ENCODE data around the gene PTPRJ. TPM values are rescaled to one million over a fixed set of nuclear protein-coding genes. Genes with fewer than 3 reads are reported as not detected.
A peak's percentile ranks its signal among the peaks of the same experiment; 100 is the strongest.

Gene PTPRJ
- total RNA-seq, 1 donor from 2014 or later: 40.0 TPM

DNA sequence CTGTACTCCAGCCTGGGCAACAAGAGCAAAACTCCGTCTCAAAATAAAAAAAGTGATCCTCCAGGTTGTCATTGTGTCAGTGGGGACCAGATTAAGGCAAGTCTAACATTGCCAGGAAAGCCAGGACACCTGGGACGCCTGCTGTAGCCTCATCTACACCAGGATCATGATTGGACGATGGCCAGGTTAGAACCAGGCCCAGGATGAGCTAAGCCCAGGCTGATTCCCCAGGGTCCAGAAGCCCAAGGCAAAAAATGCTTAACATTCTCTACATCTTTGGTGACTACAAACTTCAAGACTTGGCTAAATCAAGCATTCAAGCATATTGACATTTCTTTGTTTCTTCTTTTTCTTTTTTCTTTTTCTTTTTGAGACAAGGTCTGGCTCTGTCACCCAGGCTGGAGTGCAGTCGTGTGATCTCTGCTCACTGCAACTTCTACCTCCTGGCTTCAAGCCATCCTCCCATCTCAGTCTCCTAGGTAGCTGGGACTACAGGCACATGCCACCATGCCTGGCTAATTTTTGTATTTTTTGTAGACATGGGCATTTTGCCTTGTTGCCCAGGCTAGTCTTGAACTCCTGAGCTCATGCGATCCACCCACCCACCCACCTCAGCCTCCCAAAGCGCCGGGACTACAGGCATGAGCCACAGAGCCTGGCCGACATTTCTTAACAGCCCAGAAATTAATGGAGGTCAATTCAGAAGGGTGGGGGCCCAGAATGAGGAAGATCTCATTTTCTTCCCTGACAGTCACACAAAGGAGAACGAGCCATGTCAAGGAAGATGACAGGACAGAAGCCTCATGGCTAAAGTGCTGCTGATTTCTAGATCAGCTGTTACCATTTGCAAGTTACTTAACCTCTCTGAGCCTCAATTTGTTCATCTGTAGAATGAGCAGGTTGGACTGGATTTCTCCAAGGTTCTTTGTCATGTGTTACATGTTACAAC, 12.5 kb upstream of the PTPRJ start:
- intact Hi-C loops (cut with DNase I): no loop called here
- no peaks in the 10 kb centered on the region for H3K36me3 ChIP-seq
- DNase-seq (peak; percentile 1), ATAC-seq (no peak)
- no peaks in the 10 kb centered on the region for H3K9me3 ChIP-seq
- TF ChIP-seq, protein P1, sequence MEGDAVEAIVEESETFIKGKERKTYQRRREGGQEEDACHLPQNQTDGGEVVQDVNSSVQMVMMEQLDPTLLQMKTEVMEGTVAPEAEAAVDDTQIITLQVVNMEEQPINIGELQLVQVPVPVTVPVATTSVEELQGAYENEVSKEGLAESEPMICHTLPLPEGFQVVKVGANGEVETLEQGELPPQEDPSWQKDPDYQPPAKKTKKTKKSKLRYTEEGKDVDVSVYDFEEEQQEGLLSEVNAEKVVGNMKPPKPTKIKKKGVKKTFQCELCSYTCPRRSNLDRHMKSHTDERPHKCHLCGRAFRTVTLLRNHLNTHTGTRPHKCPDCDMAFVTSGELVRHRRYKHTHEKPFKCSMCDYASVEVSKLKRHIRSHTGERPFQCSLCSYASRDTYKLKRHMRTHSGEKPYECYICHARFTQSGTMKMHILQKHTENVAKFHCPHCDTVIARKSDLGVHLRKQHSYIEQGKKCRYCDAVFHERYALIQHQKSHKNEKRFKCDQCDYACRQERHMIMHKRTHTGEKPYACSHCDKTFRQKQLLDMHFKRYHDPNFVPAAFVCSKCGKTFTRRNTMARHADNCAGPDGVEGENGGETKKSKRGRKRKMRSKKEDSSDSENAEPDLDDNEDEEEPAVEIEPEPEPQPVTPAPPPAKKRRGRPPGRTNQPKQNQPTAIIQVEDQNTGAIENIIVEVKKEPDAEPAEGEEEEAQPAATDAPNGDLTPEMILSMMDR (IDR thresholded peaks at IDR 0.05): no peak
- no peaks in the 10 kb centered on the region for H3K4me1 ChIP-seq
- no peaks in the 10 kb centered on the region for H3K27me3 ChIP-seq (ENCODE audit: low read depth)
- no peak overlapping the region for H3K4me3 ChIP-seq
- H3K27ac ChIP-seq: no peak overlapping the region

DNA sequence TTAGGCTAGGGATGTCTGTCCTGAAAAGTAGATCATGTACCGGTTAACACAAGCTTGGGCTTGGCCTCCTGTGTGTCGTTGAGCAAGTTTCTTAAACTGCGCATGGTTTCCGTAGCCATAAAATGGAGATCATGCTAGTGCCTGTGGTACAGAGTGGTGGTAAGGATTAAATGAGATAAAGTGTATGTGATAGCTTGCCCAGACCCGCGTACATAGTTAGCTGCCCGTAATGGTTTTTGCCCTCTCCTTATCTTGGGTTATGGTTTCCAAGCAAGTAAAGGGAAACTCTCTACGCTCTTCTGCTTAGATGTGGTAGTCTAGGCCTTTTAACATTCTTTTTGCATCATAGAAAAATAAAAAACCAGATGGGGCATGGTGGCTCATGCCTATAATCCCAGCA, 11.0 kb upstream of the PTPRJ start:
- intact Hi-C loops (cut with DNase I): no loop called here
- Histone ChIP-seq H3K4me1 (peaks cover 3% of the 10 kb centered on the region), H3K9me3 (no peaks in the 10 kb centered on the region), H3K4me3 (no peak overlapping the region), H3K27me3 (ENCODE audit: low read depth) (no peaks in the 10 kb centered on the region), H3K27ac (no peak overlapping the region), H3K36me3 (no peaks in the 10 kb centered on the region)
- DNase-seq (no peak), ATAC-seq (no peak)
- TF ChIP-seq, protein P1 (IDR thresholded peaks at IDR 0.05): no peak

DNA sequence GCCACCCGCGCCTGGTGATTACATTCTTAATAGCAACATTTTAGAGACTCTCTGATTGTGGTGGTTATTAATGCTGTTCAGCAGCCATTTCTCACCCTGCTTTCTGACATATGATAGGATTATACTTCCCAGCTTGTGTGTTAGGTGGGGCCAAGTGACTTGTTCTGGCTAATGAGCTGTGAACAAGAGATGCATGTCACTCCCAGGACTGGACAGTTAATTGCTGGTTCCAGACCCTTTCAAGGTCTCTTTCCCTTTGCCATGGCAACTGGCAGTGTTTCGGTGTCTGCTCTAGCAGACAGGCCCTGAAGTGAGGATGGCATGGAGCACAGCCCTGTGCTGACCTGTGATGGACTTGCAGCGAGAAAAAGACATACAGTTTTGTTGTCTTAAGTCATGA, 8.9 kb upstream of the PTPRJ start:
- TF ChIP-seq, protein P1 (IDR thresholded peaks at IDR 0.05): no peak
- no peak for ATAC-seq
- Histone ChIP-seq H3K4me1 (peaks cover 11% of the 10 kb centered on the region), H3K9me3 (no peaks in the 10 kb centered on the region), H3K4me3 (no peak overlapping the region), H3K27ac (no peak overlapping the region), H3K36me3 (no peaks in the 10 kb centered on the region), H3K27me3 (ENCODE audit: low read depth) (no peaks in the 10 kb centered on the region)
- no peak for DNase-seq
- intact Hi-C loops (cut with DNase I): no loop called here

DNA sequence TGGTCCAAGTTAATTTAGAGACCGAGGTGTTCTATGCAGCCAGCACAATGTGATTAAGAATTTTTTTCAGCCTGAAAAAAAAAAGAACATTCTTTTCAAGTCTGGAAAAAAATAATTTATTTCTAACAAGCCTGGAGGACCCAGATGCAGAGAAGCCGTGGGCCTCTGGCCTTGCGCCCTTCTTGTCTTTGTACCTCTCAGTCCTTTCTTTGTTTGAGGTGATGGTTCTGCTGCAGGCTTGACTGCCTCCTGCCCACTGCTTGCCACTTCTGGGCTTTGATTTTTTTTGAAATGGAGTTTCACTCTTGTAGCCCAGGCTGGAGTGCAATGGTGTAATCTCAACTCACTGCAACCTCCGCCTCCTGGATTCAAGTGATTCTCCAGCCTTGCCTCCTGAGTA, 7.2 kb upstream of the PTPRJ start:
- no peaks in the 10 kb centered on the region for H3K9me3 ChIP-seq
- H3K27me3 ChIP-seq (ENCODE audit: low read depth): no peaks in the 10 kb centered on the region
- intact Hi-C loops (cut with DNase I): no loop called here
- no peaks in the 10 kb centered on the region for H3K36me3 ChIP-seq
- ATAC-seq: no peak
- TF ChIP-seq, protein P1 (IDR thresholded peaks at IDR 0.05): no peak
- H3K27ac ChIP-seq: no peak overlapping the region
- peaks cover 11% of the 10 kb centered on the region for H3K4me1 ChIP-seq
- no peak overlapping the region for H3K4me3 ChIP-seq
- no peak for DNase-seq

DNA sequence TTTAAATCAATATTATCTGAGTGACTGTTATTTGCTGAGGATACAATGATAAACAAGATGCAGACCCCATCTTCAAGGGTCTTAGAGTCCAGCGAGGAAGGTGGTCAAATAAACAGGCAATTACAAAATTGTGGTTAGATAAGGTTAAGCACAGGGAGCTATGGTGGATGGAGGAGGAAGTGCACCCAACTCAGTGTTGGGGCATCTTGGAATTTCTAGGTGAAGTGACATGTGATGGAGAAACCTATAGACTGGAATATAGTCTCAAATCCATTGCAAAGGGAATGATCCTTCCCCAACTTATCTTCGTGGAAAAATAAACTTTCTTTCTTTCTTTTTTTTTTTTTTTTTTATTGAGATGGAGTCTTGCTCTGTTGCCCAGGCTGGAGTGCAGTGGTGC, 3.4 kb upstream of the PTPRJ start:
- Histone ChIP-seq H3K36me3 (no peaks in the 10 kb centered on the region), H3K27ac (no peak overlapping the region), H3K9me3 (no peaks in the 10 kb centered on the region), H3K4me3 (no peak overlapping the region), H3K4me1 (peaks cover 21% of the 10 kb centered on the region), H3K27me3 (ENCODE audit: low read depth) (no peaks in the 10 kb centered on the region)
- TF ChIP-seq, protein P1 (IDR thresholded peaks at IDR 0.05): no peak
- intact Hi-C loops (cut with DNase I): no loop called here
- ATAC-seq (no peak), DNase-seq (no peak)
